ENCODE measurements around the gene WDR48.

Gene WDR48

GRCh38 chr3:39051649-39052561, at the start of gene WDR48, which contains the start of gene SCN11A:
Gene WDR48, plus strand, starts transcription at chr3:39052016. Its CDS starts 10 bp downstream, at chr3:39052026.
Gene SCN11A, minus strand, starts transcription at chr3:39051944. Its CDS starts 101,582 bp downstream, at chr3:38950362.
- DNase-seq (ENCODE audit: low spot score in 2 of 2) = peak; percentile 84 to 90
- peaks cover 42% of the 10 kb centered on the region for H3K4me1 Mint-ChIP-seq
- ATAC-seq (replicated peaks; ENCODE audit: extremely low read depth, poor library complexity, severe bottlenecking) = peak; percentile 95
- H3K36me3 Mint-ChIP-seq (ENCODE audit: insufficient read depth) = peaks cover 9% of the 10 kb centered on the region
- no peaks in the 10 kb centered on the region for H3K9me3 Mint-ChIP-seq
- H3K27ac Mint-ChIP-seq (ENCODE audit: low read depth) = peak within 1 kb of the TSS; percentile 99
- H3K4me3 Mint-ChIP-seq = peak within 1 kb of the TSS; percentile 92
- no peaks in the 10 kb centered on the region for H3K27me3 Mint-ChIP-seq

- Mint-ChIP-seq H3K36me3 (ENCODE audit: insufficient read depth) (peaks cover 2% of the 10 kb centered on the region), H3K27me3 (peaks cover 58% of the 10 kb centered on the region), H3K4me3 (no peak overlapping the region), H3K4me1 (no peaks in the 10 kb centered on the region), H3K9me3 (no peaks in the 10 kb centered on the region), H3K27ac (ENCODE audit: low read depth) (no peak overlapping the region)
- ATAC-seq (replicated peaks; ENCODE audit: extremely low read depth, poor library complexity, severe bottlenecking) (no peak), DNase-seq (ENCODE audit: low spot score in 2 of 2) (no peak)
These were observed 46.5 kb upstream of the WDR48 start for GRCh38 chr3:39005295-39005694.

- H3K27ac Mint-ChIP-seq (ENCODE audit: low read depth) = no peak overlapping the region
- H3K36me3 Mint-ChIP-seq (ENCODE audit: insufficient read depth) = no peaks in the 10 kb centered on the region
These were observed 40.6 kb upstream of the WDR48 start for GRCh38 chr3:39011191-39011736.

GRCh38 chr3:39013289-39013688, 38.5 kb upstream of the WDR48 start:
- DNase-seq (ENCODE audit: low spot score in 2 of 2) (no peak), ATAC-seq (replicated peaks; ENCODE audit: extremely low read depth, poor library complexity, severe bottlenecking) (no peak)
- Mint-ChIP-seq H3K36me3 (ENCODE audit: insufficient read depth) (no peaks in the 10 kb centered on the region), H3K27me3 (peaks cover 74% of the 10 kb centered on the region), H3K27ac (ENCODE audit: low read depth) (no peak overlapping the region), H3K9me3 (no peaks in the 10 kb centered on the region), H3K4me1 (no peaks in the 10 kb centered on the region), H3K4me3 (no peak overlapping the region)

More at GRCh38 chr3:39011191-39011736, 40.6 kb upstream of the WDR48 start:
- H3K4me1 Mint-ChIP-seq = no peaks in the 10 kb centered on the region
- ATAC-seq (replicated peaks; ENCODE audit: extremely low read depth, poor library complexity, severe bottlenecking) (no peak), DNase-seq (ENCODE audit: low spot score in 2 of 2) (no peak)
- H3K27me3 Mint-ChIP-seq = peaks cover 79% of the 10 kb centered on the region
- H3K9me3 Mint-ChIP-seq = no peaks in the 10 kb centered on the region
- no peak overlapping the region for H3K4me3 Mint-ChIP-seq

GRCh38 chr3:39013921-39014509, 37.8 kb upstream of the WDR48 start:
- H3K4me3 Mint-ChIP-seq = no peak overlapping the region
- ATAC-seq (replicated peaks; ENCODE audit: extremely low read depth, poor library complexity, severe bottlenecking) = no peak

GRCh38 chr3:39015418-39015817, 36.4 kb upstream of the WDR48 start:
- Mint-ChIP-seq H3K4me1 (no peaks in the 10 kb centered on the region), H3K36me3 (ENCODE audit: insufficient read depth) (no peaks in the 10 kb centered on the region), H3K27ac (ENCODE audit: low read depth) (no peak overlapping the region), H3K27me3 (peaks cover 80% of the 10 kb centered on the region), H3K4me3 (no peak overlapping the region), H3K9me3 (no peaks in the 10 kb centered on the region)
- ATAC-seq (replicated peaks; ENCODE audit: extremely low read depth, poor library complexity, severe bottlenecking) = no peak
- DNase-seq (ENCODE audit: low spot score in 2 of 2) = no peak

More at GRCh38 chr3:39013921-39014509, 37.8 kb upstream of the WDR48 start:
- Mint-ChIP-seq H3K4me1 (no peaks in the 10 kb centered on the region), H3K36me3 (ENCODE audit: insufficient read depth) (no peaks in the 10 kb centered on the region), H3K27me3 (peaks cover 78% of the 10 kb centered on the region), H3K27ac (ENCODE audit: low read depth) (no peak overlapping the region), H3K9me3 (no peaks in the 10 kb centered on the region)
- no peak for DNase-seq (ENCODE audit: low spot score in 2 of 2)

- ATAC-seq (replicated peaks; ENCODE audit: extremely low read depth, poor library complexity, severe bottlenecking) = no peak
- Mint-ChIP-seq H3K27me3 (peaks cover 57% of the 10 kb centered on the region), H3K4me1 (no peaks in the 10 kb centered on the region), H3K9me3 (no peaks in the 10 kb centered on the region), H3K27ac (ENCODE audit: low read depth) (no peak overlapping the region), H3K4me3 (no peak overlapping the region), H3K36me3 (ENCODE audit: insufficient read depth) (no peaks in the 10 kb centered on the region)
- no peak for DNase-seq (ENCODE audit: low spot score in 2 of 2)
These were observed 32.5 kb upstream of the WDR48 start for GRCh38 chr3:39019299-39019698.

GRCh38 chr3:39021029-39021428, 30.8 kb upstream of the WDR48 start:
- no peak overlapping the region for H3K4me3 Mint-ChIP-seq
- H3K36me3 Mint-ChIP-seq (ENCODE audit: insufficient read depth) = no peaks in the 10 kb centered on the region
- DNase-seq (ENCODE audit: low spot score in 2 of 2) (no peak), ATAC-seq (replicated peaks; ENCODE audit: extremely low read depth, poor library complexity, severe bottlenecking) (no peak)
- H3K27me3 Mint-ChIP-seq = peaks cover 45% of the 10 kb centered on the region
- no peak overlapping the region for H3K27ac Mint-ChIP-seq (ENCODE audit: low read depth)
- H3K9me3 Mint-ChIP-seq = no peaks in the 10 kb centered on the region
- no peaks in the 10 kb centered on the region for H3K4me1 Mint-ChIP-seq

- H3K36me3 Mint-ChIP-seq (ENCODE audit: insufficient read depth) = no peaks in the 10 kb centered on the region
- H3K9me3 Mint-ChIP-seq = no peaks in the 10 kb centered on the region
- no peak overlapping the region for H3K27ac Mint-ChIP-seq (ENCODE audit: low read depth)
- DNase-seq (ENCODE audit: low spot score in 2 of 2) (no peak), ATAC-seq (replicated peaks; ENCODE audit: extremely low read depth, poor library complexity, severe bottlenecking) (no peak)
- H3K27me3 Mint-ChIP-seq = peaks cover 42% of the 10 kb centered on the region
- no peaks in the 10 kb centered on the region for H3K4me1 Mint-ChIP-seq
- H3K4me3 Mint-ChIP-seq = no peak overlapping the region
These were observed 30.1 kb upstream of the WDR48 start for GRCh38 chr3:39021465-39022285.

- DNase-seq (ENCODE audit: low spot score in 2 of 2) (no peak), ATAC-seq (replicated peaks; ENCODE audit: extremely low read depth, poor library complexity, severe bottlenecking) (no peak)
- no peaks in the 10 kb centered on the region for H3K9me3 Mint-ChIP-seq
- no peaks in the 10 kb centered on the region for H3K4me1 Mint-ChIP-seq
- H3K27ac Mint-ChIP-seq (ENCODE audit: low read depth) = no peak overlapping the region
- no peak overlapping the region for H3K4me3 Mint-ChIP-seq
- H3K36me3 Mint-ChIP-seq (ENCODE audit: insufficient read depth) = no peaks in the 10 kb centered on the region
- H3K27me3 Mint-ChIP-seq = peaks cover 39% of the 10 kb centered on the region
These were observed 29.6 kb upstream of the WDR48 start for GRCh38 chr3:39022286-39022630.

GRCh38 chr3:39024497-39024896, 27.3 kb upstream of the WDR48 start:
- H3K27me3 Mint-ChIP-seq = peaks cover 39% of the 10 kb centered on the region
- DNase-seq (ENCODE audit: low spot score in 2 of 2) (no peak), ATAC-seq (replicated peaks; ENCODE audit: extremely low read depth, poor library complexity, severe bottlenecking) (no peak)
- no peak overlapping the region for H3K27ac Mint-ChIP-seq (ENCODE audit: low read depth)
- H3K4me3 Mint-ChIP-seq = no peak overlapping the region
- H3K9me3 Mint-ChIP-seq = no peaks in the 10 kb centered on the region
- no peaks in the 10 kb centered on the region for H3K4me1 Mint-ChIP-seq
- H3K36me3 Mint-ChIP-seq (ENCODE audit: insufficient read depth) = no peaks in the 10 kb centered on the region

GRCh38 chr3:39025222-39025970, 26.4 kb upstream of the WDR48 start:
- ATAC-seq (replicated peaks; ENCODE audit: extremely low read depth, poor library complexity, severe bottlenecking) (no peak), DNase-seq (ENCODE audit: low spot score in 2 of 2) (no peak)
- H3K9me3 Mint-ChIP-seq = no peaks in the 10 kb centered on the region
- H3K27ac Mint-ChIP-seq (ENCODE audit: low read depth) = no peak overlapping the region
- H3K36me3 Mint-ChIP-seq (ENCODE audit: insufficient read depth) = no peaks in the 10 kb centered on the region
- peaks cover 36% of the 10 kb centered on the region for H3K27me3 Mint-ChIP-seq
- H3K4me3 Mint-ChIP-seq = no peak overlapping the region
- H3K4me1 Mint-ChIP-seq = no peaks in the 10 kb centered on the region
